Measurements from ENCODE around the gene RALB.
"Not testable (repeated sequence)": the region's sequence is repeated elsewhere in the genome, so short reads cannot be mapped to it uniquely, and the experiment has no call there.

The RALB gene

DNA sequence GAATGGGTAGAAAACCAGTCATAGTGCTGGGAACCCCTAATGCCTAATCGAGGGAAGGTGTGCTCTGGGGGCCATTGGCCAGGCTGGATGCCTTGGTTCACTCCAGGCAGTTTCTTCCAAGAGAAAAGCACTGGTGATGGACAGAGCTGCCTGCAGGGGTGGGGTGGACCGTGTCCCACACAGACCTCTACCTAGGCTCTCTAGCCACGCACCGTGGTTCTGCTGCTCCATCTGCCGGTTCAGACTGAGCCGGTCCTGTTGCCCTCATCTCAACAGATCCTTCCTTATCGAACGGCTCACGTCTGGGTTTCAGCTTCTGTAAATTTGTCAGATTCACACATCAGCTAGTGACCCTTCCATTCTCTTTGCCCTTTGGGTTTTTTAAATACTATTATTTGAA lies 46.4 kb downstream of the RALB start:
- no peak for DNase-seq

DNA sequence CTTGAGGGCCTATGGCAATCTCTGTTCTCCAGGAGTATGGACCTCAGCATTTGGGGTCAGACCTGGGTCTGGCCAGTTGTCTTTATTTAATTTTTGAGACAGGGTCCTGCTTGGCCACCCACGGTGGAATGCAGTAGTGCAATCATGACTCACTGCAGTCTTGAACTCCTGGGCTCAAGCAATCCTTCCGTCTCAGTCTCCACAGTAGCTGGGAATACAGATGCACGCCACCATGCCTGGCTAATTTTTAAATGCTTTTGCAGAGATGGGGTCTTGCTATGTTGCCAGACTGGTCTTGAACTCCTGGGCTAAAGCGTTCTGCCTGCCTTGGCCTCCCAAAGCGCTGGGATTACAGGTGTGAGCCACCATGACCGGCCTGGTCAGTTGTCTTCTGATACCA lies 46.9 kb downstream of the RALB start:
- no peak for DNase-seq

DNA sequence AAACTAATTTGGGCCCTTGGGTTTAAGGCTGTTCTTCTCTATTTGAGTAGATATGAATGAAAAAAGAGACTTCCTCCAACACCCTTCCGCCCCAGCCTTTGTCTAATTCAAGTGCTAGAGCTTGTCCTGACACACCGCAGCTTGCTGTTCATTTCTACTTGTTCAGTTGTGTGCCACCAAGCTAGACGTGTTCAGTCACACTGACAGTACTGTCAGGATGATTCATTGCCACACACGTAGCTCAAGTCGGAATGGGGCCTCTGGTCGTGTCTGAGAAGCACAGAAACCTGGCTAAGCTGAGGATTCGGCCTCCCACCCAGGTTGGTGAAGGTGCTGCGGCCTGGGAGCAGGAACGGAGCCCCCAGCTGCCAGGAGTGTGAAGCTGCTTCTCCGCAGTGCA lies 47.7 kb downstream of the RALB start:
- DNase-seq, result no peak

DNA sequence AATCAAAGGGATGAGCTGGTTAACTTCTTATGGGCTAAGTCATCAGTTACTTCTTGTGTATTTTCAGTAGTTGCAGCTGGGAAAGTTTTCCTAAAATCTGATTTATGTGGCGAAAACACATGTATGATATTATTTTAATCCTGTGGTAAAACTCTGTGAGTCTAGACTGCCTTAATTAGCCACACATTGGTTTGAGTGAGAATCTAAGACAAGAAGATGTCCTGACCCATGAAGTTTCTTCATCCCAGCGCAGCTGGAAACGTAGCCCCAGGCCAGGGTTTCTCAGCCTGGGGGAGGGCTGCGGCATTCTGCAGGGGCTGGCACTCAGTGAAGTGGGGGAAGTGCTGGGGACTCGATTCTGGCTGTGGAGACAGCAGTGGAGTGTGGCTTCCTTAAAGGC lies 48.6 kb downstream of the RALB start:
- no peak for DNase-seq

DNA sequence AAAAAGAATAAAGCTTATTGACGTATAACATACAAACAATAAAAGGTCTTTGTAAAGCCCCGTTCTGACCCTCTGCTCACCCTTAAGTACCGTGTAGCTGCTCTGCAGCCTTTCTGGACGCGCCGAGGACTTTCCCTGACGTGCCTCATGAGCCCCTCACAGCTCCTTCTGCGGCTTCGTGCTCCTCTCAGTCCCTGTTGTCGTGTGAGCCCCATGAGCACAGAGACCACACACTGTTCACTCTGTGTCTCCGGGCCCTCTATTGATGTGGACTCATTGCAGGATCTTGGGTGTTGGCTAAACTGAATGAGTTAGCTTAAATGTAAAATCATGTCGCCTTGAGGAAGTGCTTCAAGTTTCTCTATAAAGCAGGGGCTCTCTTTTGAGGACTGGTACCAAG lies 49.6 kb downstream of the RALB start:
- DNase-seq, result no peak

DNA sequence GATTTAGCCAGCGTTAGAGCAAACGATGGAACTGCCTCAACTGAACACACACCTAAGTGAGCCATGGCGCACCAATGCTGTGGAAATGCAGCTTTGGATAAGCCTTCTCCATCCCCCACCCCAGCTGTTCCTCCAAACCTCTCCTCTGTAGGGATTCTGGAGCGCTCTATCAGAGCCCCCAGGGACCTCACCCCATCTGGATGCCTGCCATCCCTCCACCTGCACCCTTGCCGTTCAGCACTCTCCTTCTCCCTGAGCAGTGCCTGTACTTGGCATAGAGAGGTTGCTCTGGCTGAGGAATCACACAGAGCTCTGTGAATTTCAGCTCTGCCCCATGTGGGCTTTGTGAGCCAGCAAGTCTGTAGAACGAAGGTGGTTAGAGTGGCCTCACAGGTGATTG lies 50.5 kb downstream of the RALB start:
- no peak for DNase-seq

DNA sequence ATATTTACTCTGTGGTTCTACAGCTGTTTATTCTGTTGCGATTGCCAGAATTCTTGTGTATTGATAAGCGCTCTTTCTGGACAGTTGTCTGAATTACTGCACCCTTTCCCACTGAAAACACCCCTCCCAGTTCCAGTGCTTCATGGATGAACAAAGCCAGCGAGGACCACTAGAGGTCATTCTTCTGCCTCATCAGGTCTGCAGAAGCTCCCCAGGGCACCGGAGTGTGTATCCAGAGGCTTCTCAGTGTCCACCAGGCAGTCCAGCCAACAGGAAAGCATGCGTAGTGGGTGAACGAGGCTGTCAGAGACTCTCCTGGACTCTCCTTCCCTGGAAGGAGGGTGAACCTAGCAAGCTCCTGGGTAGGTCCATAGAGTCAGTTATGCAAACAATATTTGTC lies 52.6 kb downstream of the RALB start:
- no peak for DNase-seq

DNA sequence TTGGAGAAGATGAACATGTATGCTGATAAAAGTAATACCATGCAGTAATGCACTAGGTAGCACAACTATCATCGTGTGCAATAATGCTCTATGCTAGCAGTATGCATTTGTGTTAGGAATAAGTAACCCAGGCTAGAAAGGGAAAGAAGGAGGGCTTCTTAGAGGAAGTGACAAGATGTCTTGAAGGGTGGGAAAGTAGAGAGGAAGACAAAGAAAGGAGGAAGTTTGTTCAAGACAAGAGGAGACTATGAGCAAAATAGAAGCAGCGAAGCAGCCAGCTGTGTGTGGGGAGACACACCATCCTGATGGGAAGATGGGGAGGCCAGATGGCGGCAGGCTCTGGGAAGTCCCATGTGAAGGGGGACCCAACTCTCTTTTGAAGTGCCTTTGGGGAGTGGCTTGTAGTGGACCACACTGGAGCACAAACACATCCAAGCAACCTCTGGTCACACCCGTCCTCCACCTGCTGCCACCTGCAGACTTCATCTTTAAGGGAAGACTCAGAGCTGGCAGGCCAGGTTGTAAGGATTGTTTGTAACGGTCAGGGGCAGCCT lies 53.4 kb downstream of the RALB start:
- DNase-seq, result no peak

DNA sequence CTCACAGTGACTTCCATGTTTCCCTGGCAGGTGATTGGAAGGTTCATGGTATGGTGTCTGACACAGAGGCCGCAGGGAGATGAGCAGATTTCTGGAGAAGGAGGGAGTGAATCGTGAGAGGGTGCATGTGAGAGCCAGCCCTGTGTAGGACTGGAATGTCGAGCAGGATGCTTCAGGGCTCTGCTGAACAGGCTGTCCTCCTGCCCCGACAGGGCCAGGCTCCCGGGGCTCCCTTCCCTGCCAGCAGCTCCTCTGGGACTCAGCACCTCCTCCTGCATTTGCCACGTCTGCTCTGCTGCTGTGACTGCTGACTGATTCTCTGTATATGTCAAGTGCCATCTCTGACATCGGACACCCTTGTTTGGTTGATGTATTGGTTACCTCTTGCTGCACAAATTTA lies 54.8 kb downstream of the RALB start:
- DNase-seq, result no peak

DNA sequence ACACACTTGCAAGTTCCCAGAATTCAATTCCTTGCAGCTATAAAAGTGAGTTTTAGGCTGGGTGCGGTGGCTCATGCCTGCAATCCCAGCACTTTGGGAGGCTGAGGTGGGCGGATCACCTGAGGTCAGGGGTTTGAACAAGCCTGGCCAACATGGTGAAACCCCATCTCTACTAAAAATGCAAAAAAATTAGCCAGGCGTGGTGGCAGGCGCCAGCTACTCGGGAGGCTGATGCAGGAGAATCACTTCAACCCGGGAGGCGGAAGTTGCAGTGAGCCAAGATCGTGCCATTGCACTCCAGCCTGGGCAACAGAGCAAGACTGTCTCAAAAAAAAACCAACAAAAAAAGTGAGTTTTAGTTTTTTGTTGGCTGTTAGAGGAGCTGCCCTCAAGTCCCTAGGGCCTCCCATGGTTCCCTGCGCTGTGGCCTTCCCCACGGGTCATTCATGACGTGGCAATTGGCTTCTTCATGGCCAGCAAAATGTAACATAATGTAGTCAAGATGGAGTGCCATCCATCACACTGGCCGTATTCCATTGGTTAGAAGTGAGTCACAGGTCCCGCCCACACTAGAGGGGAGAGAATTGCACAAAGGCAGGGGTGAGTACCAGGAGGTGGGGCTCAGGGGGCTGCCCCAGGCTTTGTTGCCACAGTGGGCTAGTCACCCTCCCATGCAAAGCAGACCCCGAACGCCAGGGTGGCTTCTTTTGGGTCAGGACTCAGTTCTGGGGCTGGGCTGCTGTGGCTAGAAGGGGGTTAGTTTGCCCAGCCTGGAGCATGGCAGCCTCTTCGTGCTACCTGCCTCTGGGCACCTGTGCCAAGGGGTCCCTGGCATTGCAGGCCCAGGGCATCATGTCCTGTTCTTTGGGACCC lies 55.6 kb downstream of the RALB start:
- DNase-seq, result no peak

DNA sequence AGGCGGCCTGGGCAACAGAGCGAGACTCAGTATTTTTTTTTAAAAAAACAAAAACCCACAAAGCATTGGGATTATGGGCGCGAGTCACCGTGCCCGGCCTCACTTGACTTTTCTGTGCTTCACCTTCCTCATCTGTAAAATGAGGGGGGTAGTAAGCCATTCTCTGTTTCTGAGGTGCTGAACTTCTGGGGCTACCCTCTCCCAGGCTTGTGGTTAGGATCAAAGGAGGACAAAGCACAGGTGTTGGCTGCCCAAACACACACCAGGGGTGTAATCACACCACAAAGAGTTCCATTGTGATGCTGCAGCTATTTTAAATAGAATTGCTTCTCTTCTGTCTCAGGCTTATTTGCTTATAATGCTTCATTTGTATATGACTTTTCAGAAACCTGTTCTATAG lies 57.5 kb downstream of the RALB start:
- DNase-seq, result no peak

DNA sequence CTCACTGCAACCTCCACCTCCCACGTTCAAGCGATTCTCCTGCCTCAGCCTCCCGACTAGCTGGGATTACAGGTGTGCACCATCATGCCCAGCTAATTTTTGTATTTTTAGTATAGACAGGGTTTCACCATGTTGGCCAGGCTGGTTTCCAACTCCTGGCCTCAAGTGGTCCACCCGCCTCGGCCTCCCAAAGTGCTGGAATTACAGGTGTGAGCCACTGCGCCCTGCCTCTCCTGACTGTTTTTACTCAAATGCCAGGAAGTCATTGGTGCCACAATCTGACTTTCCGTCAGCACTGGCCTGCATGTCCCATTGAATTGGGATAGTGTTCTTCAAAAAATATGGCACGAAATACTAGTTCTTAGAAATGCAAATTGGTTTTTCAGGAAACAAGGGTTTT lies 58.2 kb downstream of the RALB start:
- DNase-seq, result not testable (repeated sequence)

DNA sequence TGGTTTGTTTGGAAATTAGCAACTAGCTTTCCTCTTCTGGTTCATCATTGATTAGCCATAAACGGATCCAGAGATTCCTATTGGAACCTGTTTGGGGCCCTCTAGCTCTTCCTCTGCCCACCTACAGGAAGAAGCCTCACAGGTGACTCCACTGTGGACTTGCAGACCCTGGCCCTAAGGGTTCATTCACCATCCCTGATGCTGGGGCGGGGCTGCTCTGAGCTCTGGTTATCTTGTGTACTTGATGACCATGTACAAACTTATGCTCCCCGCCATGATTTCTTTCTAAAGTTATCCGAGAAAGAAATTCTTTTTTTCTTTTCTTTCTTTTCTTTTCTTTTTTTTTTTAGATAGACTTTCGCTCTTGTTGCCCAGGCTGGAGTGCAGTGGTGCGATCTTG lies 59.4 kb downstream of the RALB start:
- DNase-seq, result no peak

DNA sequence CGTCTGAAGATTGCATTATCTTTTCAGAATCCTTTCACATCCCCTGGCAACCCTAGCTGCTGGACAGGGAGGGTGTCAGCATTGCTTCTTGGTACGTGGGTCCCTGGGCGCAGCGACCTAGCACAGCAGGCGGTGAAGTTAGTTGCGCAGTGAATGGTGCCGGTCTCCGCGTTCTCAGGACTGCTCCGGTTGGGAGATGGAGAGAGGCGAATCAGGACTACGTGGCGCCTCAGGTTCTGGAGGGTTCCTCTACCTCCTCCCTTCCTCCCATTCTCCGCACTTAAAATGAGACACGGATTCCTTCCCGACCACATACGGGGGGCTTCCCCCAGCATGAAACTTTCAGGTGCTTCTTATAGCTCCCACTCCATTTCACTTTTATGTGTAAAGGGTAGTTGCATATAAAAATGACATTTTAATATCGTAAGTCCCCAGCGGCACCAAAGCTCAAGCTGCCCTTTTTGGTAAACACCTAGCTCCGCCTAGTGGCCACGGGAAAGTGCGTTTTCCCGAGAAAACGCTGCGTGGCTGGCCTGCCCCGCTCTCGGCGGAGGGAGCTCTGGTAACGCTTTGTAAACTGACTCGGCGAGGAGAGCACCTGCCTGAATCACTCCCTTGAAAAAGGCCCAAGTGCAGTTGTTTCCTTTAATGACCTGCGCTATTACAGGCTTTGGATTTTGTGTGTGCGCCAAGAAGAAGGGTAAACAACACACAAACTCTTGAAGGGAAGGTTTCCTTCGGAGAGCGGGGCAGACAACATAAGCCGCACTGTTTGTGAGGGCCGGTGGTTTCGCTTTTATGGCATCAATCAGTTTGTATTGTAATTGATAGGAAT lies 60.4 kb downstream of the RALB start:
- peak; percentile 77 for DNase-seq

DNA sequence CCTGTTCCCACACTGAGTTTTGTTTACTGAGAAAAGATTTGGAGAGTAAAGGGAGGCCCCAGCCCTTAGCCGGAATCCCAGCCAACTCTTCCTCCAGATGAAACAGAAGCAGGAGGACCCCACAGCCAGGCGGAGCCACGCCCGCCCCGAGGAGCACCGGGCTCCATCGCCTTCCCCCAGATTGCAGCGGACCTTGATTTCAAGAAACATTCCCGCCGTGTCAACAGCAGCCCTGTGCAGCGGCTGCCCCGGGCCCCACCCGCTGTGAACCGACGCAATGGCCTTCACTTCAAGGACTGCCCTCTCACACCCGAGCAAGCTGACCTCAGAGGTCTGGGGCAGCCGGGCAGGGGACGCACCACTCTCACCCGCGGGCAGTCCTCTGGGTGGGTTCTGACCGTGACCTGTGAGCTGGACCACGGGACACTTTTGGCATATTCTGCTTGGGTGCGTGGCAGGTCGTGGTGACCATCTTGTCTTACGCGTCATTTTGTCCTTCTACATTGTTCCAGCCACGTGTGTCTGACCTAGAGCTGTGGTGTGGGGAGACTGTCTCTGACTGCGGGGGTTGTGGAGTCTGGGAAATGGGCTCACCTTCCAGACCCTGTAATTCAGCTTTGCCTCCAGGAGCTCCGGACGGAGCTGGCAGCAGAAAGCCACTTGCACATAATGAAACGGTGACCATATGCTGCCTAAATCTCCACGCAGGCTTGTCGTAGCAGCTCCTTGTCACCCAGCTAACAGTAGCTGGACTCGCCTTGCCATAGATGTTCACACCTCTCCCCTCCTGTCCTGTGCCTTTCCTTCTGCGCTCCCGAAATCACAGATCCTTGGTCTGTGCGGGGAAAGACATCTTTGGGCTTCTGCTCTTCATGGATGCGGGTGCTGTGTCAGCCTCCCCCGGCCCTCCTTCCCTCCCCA lies 61.3 kb downstream of the RALB start:
- no peak for DNase-seq

DNA sequence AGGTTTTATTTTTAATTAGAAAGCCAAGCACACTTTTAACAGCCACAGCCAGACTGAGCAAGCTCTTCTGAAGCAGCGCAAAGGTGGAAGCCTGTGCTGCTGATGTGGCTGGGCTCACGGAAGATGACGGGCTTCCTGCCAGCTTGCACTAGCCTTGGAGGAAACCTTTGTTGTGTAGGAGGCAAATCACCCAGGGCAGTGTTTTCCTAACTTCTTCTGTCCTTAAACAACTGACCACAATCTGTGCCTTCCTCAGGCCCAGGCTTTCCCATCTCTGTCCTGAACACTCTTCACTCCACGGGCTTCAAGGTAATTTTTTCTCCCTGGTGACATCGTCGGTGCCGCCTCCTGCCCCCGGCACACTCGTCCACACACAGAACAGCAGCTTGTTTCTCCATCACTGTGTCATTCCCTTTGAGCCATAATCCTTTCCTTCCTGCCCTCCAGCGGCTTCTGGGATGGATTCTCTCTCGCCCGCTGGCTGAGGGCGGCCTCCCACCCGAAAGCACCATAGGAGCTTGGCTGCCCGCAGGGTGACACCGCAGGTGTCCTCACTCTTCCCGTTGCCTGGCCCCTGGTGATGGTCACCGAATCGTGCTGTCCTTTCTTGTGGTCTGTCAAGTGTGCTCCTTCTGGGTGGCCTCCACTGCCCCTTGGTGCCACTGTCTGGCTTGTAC lies 62.2 kb downstream of the RALB start:
- DNase-seq, result peak; percentile 22

DNA sequence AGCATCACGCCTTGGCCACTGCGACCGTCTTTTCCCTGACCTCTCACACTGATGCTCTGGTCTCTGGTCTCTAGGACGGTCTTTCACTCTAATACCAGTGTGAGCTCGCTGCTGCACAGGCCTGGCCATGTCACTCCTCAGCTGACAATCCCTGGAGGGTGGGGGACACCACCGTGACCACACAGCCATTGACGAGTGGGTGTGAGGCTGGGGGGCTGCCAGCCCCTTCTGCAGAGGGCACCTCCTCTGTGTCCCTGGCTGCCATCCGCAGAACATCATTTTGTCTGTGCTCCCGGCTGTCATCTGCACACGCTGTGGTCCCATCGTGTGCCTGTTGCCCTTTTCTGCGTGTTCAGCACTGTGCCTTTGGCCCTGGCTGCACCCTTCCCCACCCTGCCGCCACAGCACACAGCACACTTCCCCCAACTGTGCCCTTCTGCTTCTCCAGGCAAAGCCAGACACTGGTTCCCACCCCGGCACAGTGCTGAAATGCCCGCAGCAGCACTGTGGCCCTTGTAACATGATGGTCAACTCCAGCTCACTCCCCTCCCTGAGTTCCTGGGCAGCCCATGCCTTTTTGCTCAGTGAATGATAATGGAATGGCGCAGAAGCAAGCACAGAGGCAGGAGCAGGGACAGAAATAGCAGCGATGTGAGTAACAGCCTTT lies 62.8 kb downstream of the RALB start:
- no peak for DNase-seq

DNA sequence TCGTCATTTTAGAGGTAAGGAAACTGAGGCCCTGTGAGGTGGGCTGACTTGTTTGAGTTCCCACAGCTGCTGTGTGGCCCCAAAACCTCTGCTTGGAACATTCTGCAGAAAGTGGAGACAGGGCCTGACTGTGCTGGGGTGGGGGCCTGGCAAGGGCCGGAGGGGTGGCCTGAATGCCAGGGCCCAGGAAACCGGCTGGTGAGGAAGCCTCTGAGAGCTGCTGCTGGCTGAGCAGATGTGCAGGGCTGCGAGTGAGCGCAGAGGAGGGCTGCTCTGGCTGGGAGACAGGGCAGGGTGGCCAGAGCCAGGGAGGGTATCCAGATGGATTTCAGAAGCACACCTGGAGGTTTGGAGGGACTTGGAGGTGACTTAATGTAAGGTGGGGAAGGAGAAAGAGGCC lies 63.4 kb downstream of the RALB start:
- DNase-seq, result no peak

DNA sequence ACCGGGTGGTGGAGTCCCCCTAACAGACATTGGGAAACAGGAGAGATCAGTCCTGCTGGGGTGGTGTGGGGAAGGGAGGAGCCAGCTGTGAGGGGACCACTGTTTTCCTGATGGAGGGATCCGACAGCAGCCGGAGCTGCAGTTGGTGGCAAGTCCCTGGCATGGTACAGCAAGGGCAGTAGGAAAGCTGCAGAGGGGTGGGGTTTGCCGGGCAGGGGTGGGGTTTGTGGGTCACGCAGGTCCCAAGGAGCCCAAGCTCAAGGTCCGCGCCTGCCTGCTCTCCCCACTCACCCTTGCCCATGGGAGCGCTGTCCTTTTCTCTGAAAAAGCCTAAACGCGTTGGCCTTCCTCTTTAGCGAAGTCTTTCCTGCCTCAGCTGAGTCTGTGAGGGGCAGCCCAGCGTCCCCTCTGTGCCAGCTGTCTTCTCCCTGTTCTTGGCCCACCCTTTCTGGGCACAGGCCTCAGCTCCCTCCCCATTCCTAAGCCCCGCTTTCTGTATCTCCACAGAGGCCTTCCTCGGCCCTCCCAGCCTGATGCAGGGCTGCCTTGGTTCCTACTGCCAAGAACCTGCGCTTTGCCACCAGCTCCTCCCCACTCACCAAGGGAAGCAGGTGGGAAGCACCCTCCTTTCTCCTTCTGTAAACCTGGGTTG lies 64.0 kb downstream of the RALB start:
- DNase-seq, result no peak

DNA sequence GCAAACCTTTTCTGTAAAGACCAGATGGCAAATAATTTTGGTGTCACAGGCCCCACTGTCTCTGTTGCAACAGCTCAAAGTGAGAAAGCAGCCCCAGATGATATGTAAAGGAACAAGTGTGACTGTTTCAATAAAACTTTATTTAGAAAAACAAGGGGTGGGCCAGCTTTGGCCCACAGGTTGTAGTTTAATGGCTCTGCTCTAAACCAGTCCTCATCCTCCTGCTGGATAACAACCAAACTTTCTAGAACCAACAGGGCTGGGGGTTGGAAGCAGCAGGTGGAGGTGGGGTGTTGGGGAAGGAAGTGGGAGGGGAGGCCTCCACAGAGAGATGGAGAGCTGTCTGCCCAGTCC lies 64.5 kb downstream of the RALB start:
- no peak for DNase-seq

DNA sequence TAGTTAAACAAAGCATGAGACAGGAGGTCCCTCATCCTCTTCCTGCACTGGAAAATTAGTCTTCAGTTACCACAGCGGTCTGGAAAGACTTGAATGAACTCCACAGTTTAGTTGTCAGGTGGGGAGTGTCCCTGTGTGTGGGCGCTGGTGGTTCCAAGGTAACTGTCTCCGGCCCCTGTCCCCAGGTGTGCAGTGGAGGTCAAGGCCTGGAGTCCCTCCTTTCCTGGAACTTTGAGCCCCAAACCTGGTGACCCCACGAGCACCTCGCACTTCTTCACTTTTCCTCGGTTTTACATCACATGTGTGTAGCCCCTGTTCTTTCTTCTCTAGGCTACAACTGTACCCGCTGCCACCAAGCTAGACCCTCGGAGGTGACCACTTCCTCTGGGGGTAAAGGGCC lies 65.3 kb downstream of the RALB start:
- DNase-seq, result no peak

All from activated T-cell treated with anti-CD3 and anti-CD28 coated beads, Interleukin-2, amount 50 U/mL, for 1 hour (primary cell).